Gastroesophageal sphincter (tissue), 4 donors: ENCODE results near the gene DNAJC12. TPM values are rescaled to one million over a fixed set of nuclear protein-coding genes. Genes with fewer than 3 reads are reported as not detected.

Experiments
- ATAC-seq: fragments of 150-250 bp; one replicate; pipeline ENCODE4 v1.9.1; 2016; ENCODE audit warnings: mild to moderate bottlenecking, moderate library complexity
- H3K27ac ChIP-seq, 4 donors: fragments of 200-600 bp; sonication (generic) in 3 of 4; 1 replicate in 3 of 4; 2 replicates in 1 of 4; pipeline ENCODE4 v1.5.1; 2016 to 2019
- H3K27me3 ChIP-seq: fragments of 200-600 bp; sonication (generic); one replicate; pipeline ENCODE4 v1.5.1; 2019
- H3K36me3 ChIP-seq, 2 donors: fragments of 200-600 bp; sonication (generic); one replicate each; pipeline ENCODE4 v1.5.1; 2019; ENCODE audit warnings: control low read depth in 1 of 2
- H3K4me1 ChIP-seq, 3 donors: fragments of 200-600 bp; sonication (generic); 1 replicate in 2 of 3; 2 replicates in 1 of 3; pipeline ENCODE4 v1.5.1; 2016 to 2019; ENCODE audit warnings: control low read depth in 2 of 3
- H3K4me3 ChIP-seq, 2 donors: fragments of 200-600 bp; sonication (generic); one replicate each; pipeline ENCODE4 v1.5.1; 2019; ENCODE audit warnings: mild to moderate bottlenecking in 1 of 2, moderate library complexity in 1 of 2
- H3K9me3 ChIP-seq, 3 donors: fragments of 200-600 bp; sonication (generic); one replicate each; pipeline ENCODE4 v1.5.1; 2017 to 2019; ENCODE audit warnings: control low read depth in 2 of 3
- EP300 ChIP-seq: sonication (generic); formaldehyde crosslinking; IDR thresholded peaks from one replicate; pipeline ENCODE4 v1.6.1; 2017; ENCODE audit warnings: antibody characterized with exemption, mild to moderate bottlenecking
- POLR2A ChIP-seq, 2 donors: fragments of 450-650 bp; IDR thresholded peaks; one replicate each; pipeline ENCODE4 v1.6.1; 2017; ENCODE audit warnings: antibody characterized with exemption in 2 of 2, mild to moderate bottlenecking in 2 of 2, moderate library complexity in 1 of 2
- POLR2AphosphoS5 ChIP-seq: sonication (generic); formaldehyde crosslinking; IDR thresholded peaks from one replicate; pipeline ENCODE4 v1.6.1; 2017; ENCODE audit warnings: antibody characterized with exemption
- WGBS, 2 donors: methylation state at CpG; one replicate each; pipeline ENCODE4 v1.1.5; 2018; ENCODE audit warnings: low coverage in 1 of 2; 5-methylcytosine and 5-hydroxymethylcytosine counted together
- total RNA-seq, 4 donors: library from RNA; depleted of rRNA; stranded (reverse); fragments of >200 nt; gene quantifications; one replicate each; pipeline ENCODE4 v1.1.0, GENCODE V29; 2016
- TF ChIP-seq, protein P1 (sequence below), 4 experiments: fragments of 200-600 bp in 2 of 4; fragments of 450-650 bp in 2 of 4; sonication (generic) in 1 of 4; IDR thresholded peaks; one replicate each; pipeline ENCODE4 v1.5.1; 2017 to 2019; ENCODE audit warnings: antibody characterized with exemption in 4 of 4, mild to moderate bottlenecking in 2 of 4, moderate library complexity in 2 of 4

DNAJC12 gene
- total RNA-seq, 4 donors from 2014 or later: 2.5 to 4.6 (median 3.3) TPM

DNA sequence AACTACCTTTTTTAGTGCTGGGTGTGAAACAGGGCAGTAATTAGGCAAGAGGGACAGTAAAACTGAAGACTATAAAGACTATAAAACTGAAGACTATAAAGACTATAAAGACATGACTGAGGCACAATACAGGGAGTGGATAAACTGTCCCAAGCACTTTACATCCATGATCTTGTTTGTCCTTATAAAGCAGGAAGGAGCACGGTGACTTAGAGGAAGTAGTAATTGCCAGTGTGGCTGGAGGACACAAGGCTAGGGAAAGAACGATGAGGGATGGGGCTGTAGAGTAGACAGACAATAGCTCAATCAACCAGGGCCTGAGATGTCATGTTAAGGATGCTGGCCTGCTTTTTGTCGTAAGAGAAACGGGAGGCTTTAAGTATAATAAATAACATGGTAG lies 26.0 kb downstream of the DNAJC12 start:
- no peak for ATAC-seq
- no peaks in the 10 kb centered on the region for H3K27me3 ChIP-seq
- WGBS, 2 donors: 75 to 89% methylated on average over 2 to 4 of the region's 4 CpGs
- TF ChIP-seq POLR2AphosphoS5: no peak
- TF ChIP-seq, protein P1, sequence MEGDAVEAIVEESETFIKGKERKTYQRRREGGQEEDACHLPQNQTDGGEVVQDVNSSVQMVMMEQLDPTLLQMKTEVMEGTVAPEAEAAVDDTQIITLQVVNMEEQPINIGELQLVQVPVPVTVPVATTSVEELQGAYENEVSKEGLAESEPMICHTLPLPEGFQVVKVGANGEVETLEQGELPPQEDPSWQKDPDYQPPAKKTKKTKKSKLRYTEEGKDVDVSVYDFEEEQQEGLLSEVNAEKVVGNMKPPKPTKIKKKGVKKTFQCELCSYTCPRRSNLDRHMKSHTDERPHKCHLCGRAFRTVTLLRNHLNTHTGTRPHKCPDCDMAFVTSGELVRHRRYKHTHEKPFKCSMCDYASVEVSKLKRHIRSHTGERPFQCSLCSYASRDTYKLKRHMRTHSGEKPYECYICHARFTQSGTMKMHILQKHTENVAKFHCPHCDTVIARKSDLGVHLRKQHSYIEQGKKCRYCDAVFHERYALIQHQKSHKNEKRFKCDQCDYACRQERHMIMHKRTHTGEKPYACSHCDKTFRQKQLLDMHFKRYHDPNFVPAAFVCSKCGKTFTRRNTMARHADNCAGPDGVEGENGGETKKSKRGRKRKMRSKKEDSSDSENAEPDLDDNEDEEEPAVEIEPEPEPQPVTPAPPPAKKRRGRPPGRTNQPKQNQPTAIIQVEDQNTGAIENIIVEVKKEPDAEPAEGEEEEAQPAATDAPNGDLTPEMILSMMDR (IDR thresholded peaks at IDR 0.05): no peak
- no peak for TF ChIP-seq EP300
- no peak for TF ChIP-seq POLR2A (IDR thresholded peaks at IDR 0.05)
- H3K27ac ChIP-seq: no peak overlapping the region
- H3K4me3 ChIP-seq: no peak overlapping the region
- H3K36me3 ChIP-seq: no peaks in the 10 kb centered on the region
- H3K4me1 ChIP-seq: no peaks in the 10 kb centered on the region
- H3K9me3 ChIP-seq: no peaks in the 10 kb centered on the region

DNA sequence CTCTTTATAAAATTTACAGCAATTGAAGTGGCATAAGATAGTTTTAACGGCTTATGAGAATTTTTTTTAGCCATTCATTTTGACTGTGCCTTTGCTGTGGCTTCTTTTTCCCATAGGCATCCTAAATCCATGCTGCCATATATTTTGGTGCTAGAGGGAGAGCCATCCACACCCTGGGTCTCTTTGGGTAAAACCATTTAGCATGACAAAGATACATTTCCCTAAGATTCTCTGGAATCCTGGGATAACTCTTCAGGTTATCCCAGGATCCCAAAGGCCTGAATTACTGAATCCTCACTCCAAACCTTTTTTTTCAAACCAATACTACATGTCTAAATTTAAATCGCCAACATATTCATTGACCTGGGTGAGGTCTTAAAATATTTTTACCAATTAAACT lies 28.9 kb downstream of the DNAJC12 start:
- no peaks in the 10 kb centered on the region for H3K9me3 ChIP-seq
- no peak for TF ChIP-seq POLR2AphosphoS5
- no peak for TF ChIP-seq POLR2A (IDR thresholded peaks at IDR 0.05)
- TF ChIP-seq, protein P1 (IDR thresholded peaks at IDR 0.05): no peak
- TF ChIP-seq EP300: no peak
- H3K27ac ChIP-seq: no peak overlapping the region
- H3K27me3 ChIP-seq: no peaks in the 10 kb centered on the region
- H3K4me3 ChIP-seq: no peak overlapping the region
- H3K36me3 ChIP-seq: no peaks in the 10 kb centered on the region
- no peak for ATAC-seq
- H3K4me1 ChIP-seq: no peaks in the 10 kb centered on the region
- 83 to 90% methylated on average over 2 of the region's 2 CpGs for WGBS, 2 donors

DNA sequence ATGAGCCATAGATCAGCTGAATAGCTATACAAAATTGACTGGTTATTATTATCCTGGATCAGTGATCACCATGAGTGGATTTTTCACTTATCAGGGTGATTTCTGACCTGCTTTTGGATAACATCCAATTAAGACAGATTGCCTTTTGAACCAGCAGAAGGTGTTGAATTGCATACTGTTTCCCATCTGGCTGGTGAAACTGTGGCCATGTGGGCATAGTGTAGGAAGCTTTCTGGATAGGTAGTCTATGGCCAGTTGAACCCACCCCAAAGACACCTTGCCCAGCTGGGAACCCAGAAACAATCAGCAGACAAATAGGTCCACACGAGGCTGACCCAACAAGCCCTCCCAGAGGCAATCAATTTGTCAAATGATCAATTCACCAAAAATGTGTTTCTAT lies 29.3 kb downstream of the DNAJC12 start:
- TF ChIP-seq POLR2A (IDR thresholded peaks at IDR 0.05) (no peak), EP300 (no peak), POLR2AphosphoS5 (no peak)
- TF ChIP-seq, protein P1 (IDR thresholded peaks at IDR 0.05): no peak
- no peak overlapping the region for H3K4me3 ChIP-seq
- no peaks in the 10 kb centered on the region for H3K4me1 ChIP-seq
- no peak overlapping the region for H3K27ac ChIP-seq
- no peaks in the 10 kb centered on the region for H3K36me3 ChIP-seq
- ATAC-seq: no peak
- 50 to 67% methylated on average over 1 of the region's 1 CpG for WGBS, 2 donors
- H3K9me3 ChIP-seq: no peaks in the 10 kb centered on the region
- no peaks in the 10 kb centered on the region for H3K27me3 ChIP-seq

DNA sequence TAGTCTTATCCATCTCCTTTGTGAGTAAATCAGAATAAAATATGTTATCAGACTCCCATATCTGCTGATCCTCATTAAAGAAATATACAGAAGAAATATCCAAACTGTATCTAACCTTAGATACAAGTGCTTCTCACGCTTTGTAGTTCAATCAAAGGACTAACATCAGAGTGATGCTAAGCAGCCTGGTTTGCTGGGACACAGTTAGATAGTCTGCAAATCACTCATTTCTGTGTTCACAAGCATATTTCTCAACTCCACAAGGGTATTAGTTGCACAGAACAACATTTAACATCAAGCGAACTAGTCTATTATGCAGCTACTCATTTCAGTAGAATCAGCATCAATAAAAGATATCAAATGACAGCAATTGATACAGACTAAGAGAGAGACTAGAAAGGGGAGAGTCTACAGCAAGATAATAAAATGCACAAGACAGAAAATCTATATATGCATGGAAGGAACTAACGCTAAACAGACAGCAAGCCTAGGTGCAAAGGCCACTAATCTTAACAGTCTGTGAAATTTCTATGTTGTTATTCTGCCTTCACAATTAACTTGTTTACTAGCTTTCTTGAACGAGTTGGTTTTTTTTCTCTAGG lies 30.0 kb downstream of the DNAJC12 start:
- ATAC-seq: no peak
- Histone ChIP-seq H3K9me3 (no peaks in the 10 kb centered on the region), H3K27me3 (no peaks in the 10 kb centered on the region), H3K4me3 (no peak overlapping the region), H3K27ac (no peak overlapping the region), H3K36me3 (no peaks in the 10 kb centered on the region), H3K4me1 (no peaks in the 10 kb centered on the region)
- 71 to 79% methylated on average over 4 of the region's 4 CpGs for WGBS, 2 donors
- no peak for TF ChIP-seq POLR2AphosphoS5
- TF ChIP-seq EP300: no peak
- TF ChIP-seq POLR2A (IDR thresholded peaks at IDR 0.05): no peak
- TF ChIP-seq, protein P1 (IDR thresholded peaks at IDR 0.05): no peak

DNA sequence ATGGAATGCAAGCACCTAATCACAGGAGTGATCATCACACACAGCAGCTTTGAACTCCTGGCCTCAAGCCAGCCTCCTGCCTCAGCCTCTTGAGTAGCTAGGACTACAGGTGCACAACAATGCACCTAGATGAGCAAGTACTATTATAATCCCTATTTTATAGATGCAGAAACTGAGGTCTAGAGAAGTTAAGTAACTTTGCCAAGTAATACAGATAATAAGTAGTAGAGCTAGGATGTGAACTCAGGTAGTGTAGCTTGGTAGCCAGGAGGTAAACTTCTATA lies 33.7 kb downstream of the DNAJC12 start:
- H3K36me3 ChIP-seq: no peaks in the 10 kb centered on the region
- no peaks in the 10 kb centered on the region for H3K9me3 ChIP-seq
- TF ChIP-seq, protein P1 (IDR thresholded peaks at IDR 0.05): no peak
- TF ChIP-seq POLR2A (IDR thresholded peaks at IDR 0.05) (no peak), POLR2AphosphoS5 (no peak), EP300 (no peak)
- no peak overlapping the region for H3K4me3 ChIP-seq
- H3K27me3 ChIP-seq: no peaks in the 10 kb centered on the region
- H3K27ac ChIP-seq: no peak overlapping the region
- H3K4me1 ChIP-seq: no peaks in the 10 kb centered on the region
- no peak for ATAC-seq
